ENCODE results near the gene UBL3. TPM values are rescaled to one million over a fixed set of nuclear protein-coding genes. Genes with fewer than 3 reads are reported as not detected.

UBL3 gene
- total and polyA plus RNA-seq, 2 of the 8 experiments (the other 6 are each of a cell fraction or from before 2014, with no cell fraction given), result 5.3 to 16.1 TPM

DNA sequence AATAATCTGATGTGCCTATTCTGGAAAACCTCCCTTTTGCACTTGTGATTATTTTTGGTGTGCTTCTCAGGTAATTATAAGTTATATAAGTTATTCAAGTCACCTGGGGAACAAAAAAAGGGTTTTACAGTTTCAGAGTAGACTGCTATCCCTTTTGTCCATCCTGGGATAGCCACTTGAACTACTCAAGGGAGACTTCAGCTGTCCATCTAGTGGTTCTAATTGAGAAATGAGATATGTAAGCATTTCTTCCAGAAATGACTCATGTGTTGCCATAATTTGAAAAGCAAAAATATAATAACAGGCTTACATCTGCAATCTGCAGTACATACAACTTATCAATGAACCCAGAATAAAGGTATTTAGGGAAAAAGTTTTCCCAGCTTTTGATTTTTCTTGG lies 20.4 kb downstream of the UBL3 start (continued):
- TF ChIP-seq, protein P1, sequence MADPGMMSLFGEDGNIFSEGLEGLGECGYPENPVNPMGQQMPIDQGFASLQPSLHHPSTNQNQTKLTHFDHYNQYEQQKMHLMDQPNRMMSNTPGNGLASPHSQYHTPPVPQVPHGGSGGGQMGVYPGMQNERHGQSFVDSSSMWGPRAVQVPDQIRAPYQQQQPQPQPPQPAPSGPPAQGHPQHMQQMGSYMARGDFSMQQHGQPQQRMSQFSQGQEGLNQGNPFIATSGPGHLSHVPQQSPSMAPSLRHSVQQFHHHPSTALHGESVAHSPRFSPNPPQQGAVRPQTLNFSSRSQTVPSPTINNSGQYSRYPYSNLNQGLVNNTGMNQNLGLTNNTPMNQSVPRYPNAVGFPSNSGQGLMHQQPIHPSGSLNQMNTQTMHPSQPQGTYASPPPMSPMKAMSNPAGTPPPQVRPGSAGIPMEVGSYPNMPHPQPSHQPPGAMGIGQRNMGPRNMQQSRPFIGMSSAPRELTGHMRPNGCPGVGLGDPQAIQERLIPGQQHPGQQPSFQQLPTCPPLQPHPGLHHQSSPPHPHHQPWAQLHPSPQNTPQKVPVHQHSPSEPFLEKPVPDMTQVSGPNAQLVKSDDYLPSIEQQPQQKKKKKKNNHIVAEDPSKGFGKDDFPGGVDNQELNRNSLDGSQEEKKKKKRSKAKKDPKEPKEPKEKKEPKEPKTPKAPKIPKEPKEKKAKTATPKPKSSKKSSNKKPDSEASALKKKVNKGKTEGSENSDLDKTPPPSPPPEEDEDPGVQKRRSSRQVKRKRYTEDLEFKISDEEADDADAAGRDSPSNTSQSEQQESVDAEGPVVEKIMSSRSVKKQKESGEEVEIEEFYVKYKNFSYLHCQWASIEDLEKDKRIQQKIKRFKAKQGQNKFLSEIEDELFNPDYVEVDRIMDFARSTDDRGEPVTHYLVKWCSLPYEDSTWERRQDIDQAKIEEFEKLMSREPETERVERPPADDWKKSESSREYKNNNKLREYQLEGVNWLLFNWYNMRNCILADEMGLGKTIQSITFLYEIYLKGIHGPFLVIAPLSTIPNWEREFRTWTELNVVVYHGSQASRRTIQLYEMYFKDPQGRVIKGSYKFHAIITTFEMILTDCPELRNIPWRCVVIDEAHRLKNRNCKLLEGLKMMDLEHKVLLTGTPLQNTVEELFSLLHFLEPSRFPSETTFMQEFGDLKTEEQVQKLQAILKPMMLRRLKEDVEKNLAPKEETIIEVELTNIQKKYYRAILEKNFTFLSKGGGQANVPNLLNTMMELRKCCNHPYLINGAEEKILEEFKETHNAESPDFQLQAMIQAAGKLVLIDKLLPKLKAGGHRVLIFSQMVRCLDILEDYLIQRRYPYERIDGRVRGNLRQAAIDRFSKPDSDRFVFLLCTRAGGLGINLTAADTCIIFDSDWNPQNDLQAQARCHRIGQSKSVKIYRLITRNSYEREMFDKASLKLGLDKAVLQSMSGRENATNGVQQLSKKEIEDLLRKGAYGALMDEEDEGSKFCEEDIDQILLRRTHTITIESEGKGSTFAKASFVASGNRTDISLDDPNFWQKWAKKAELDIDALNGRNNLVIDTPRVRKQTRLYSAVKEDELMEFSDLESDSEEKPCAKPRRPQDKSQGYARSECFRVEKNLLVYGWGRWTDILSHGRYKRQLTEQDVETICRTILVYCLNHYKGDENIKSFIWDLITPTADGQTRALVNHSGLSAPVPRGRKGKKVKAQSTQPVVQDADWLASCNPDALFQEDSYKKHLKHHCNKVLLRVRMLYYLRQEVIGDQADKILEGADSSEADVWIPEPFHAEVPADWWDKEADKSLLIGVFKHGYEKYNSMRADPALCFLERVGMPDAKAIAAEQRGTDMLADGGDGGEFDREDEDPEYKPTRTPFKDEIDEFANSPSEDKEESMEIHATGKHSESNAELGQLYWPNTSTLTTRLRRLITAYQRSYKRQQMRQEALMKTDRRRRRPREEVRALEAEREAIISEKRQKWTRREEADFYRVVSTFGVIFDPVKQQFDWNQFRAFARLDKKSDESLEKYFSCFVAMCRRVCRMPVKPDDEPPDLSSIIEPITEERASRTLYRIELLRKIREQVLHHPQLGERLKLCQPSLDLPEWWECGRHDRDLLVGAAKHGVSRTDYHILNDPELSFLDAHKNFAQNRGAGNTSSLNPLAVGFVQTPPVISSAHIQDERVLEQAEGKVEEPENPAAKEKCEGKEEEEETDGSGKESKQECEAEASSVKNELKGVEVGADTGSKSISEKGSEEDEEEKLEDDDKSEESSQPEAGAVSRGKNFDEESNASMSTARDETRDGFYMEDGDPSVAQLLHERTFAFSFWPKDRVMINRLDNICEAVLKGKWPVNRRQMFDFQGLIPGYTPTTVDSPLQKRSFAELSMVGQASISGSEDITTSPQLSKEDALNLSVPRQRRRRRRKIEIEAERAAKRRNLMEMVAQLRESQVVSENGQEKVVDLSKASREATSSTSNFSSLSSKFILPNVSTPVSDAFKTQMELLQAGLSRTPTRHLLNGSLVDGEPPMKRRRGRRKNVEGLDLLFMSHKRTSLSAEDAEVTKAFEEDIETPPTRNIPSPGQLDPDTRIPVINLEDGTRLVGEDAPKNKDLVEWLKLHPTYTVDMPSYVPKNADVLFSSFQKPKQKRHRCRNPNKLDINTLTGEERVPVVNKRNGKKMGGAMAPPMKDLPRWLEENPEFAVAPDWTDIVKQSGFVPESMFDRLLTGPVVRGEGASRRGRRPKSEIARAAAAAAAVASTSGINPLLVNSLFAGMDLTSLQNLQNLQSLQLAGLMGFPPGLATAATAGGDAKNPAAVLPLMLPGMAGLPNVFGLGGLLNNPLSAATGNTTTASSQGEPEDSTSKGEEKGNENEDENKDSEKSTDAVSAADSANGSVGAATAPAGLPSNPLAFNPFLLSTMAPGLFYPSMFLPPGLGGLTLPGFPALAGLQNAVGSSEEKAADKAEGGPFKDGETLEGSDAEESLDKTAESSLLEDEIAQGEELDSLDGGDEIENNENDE (IDR thresholded peaks at IDR 0.05; ENCODE audit: insufficient replicate concordance, low read length), result no peak
- TF ChIP-seq CHD2 (IDR thresholded peaks at IDR 0.05; ENCODE audit: low read length) (no peak), POLR2AphosphoS5 (IDR thresholded peaks at IDR 0.05; ENCODE audit: low read depth, low read length) (no peak), CEBPB (IDR thresholded peaks at IDR 0.05; ENCODE audit: low read depth, low read length) (no peak), NANOG (IDR thresholded peaks at IDR 0.05; ENCODE audit: insufficient read depth, low read depth, low read length, poor library complexity, severe bottlenecking) (no peak), JUND (IDR thresholded peaks at IDR 0.05; ENCODE audit: low read length) (no peak), HDAC6 (IDR thresholded peaks at IDR 0.05; ENCODE audit: low read depth, low read length) (no peak), POLR2A (IDR thresholded peaks at IDR 0.05; ENCODE audit: control extremely low read depth in 1 of 2, low read depth in 2 of 2, low read length in 2 of 2) (no peak), PHF8 (conservative IDR thresholded peaks at IDR 0.05; ENCODE audit: low read depth, low read length) (no peak), KDM5A (IDR thresholded peaks at IDR 0.05; ENCODE audit: low read length) (no peak), BACH1 (IDR thresholded peaks at IDR 0.05; ENCODE audit: low read length) (no peak)
- TF ChIP-seq, protein P2, sequence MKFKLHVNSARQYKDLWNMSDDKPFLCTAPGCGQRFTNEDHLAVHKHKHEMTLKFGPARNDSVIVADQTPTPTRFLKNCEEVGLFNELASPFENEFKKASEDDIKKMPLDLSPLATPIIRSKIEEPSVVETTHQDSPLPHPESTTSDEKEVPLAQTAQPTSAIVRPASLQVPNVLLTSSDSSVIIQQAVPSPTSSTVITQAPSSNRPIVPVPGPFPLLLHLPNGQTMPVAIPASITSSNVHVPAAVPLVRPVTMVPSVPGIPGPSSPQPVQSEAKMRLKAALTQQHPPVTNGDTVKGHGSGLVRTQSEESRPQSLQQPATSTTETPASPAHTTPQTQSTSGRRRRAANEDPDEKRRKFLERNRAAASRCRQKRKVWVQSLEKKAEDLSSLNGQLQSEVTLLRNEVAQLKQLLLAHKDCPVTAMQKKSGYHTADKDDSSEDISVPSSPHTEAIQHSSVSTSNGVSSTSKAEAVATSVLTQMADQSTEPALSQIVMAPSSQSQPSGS (IDR thresholded peaks at IDR 0.05; ENCODE audit: low read length), result no peak
